Amniotic stem cell (primary cell): Measurements from ENCODE around the gene RFX2.

Experiments
- DNase-seq: peaks from one replicate; lab custom pipeline; 2025; lab: John Stamatoyannopoulos, UW

Gene RFX2

DNA sequence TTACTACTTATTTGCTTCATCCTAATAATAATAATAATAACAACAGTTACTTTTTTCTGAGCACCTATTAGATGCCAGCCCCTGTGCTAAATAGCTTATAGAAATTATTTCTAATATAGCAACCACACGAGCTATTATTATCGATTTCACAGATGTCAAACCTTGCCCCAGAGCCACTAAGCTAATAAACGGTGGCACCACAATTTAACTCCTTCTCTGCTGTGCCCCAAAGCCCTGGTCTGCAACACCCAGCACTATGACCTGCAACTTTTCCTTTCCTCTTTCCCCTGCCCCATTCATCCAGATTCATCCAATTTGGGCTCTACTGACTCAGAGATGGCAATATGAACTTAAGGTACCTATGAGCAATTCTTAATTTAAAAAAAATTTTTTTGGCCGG, 6.4 kb downstream of the RFX2 start:
- DNase-seq: no peak

DNA sequence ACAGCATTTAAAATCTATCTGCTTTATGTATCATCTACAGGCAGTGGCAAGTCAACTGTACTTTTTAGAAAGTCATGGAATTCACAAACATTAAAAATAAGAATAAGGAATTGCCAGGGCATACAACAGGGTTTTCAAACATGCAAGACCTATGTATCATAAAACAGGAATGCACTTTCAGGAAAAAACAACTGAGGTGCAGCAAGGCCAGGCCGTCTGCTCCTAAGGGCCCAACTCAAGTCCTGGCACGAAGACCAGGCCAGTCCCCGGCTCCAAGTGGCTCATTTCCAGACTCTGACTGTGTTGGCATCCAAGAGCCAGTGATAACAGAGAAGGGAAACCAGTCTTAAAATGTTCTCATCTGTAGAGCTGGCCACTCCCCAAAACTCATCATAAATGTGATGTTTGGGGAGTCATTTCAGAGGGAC, 7.1 kb downstream of the RFX2 start:
- peak; percentile 77 for DNase-seq

- no peak for DNase-seq
Measured at GRCh38 chr19:6101991-6102390, 8.3 kb downstream of the RFX2 start.

DNA sequence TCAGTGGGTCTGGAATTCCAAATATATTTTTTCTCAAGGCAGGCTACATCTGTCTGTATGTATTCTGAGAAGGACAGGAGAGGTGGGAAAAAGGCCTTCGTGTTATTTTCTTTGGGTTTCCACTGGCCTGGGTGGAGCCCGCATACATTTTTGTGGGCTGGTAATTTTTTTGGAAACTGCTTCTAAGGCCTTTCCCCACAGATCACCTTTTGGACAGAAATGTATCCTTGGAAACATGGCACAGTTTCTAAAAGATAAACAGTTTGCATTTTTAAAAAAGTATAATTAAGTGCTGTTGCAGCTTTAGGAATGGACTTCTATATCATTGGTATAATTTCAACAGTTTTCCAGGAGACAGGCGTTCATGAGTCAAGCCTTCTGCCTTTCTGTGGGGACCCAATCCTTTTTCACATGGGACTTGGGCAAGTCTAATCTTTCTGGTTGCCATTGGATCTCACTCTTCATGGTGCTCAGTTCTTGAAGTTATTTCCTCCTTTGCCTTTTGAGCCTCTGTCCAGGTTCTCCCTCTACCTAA, 8.9 kb downstream of the RFX2 start:
- DNase-seq: no peak

- DNase-seq: no peak
Measured at GRCh38 chr19:6100284-6100915, 9.9 kb downstream of the RFX2 start.

DNA sequence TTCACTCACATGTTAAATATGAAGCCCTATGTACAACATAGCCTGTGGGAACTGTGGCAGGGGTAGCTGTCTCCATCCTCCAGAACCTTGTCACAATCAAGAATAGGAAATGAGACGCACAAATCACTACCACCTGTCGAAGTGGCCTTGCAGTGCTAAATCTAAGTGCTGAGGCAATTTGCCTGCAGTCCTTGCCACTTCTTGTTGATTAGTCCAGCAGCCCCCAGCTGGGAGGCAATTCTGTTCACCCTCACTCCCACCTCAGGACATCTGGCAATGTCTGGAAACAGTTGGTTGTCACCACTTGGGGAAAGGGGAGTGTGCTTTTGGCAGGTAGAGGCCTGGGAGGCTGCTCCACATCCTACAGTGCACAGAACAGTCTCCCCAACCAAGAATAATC, 10.7 kb downstream of the RFX2 start:
- no peak for DNase-seq

GRCh38 chr19:6099033-6099432, 11.3 kb downstream of the RFX2 start:
- DNase-seq: no peak

GRCh38 chr19:6098574-6098973, 11.7 kb downstream of the RFX2 start:
- DNase-seq: no peak

DNA sequence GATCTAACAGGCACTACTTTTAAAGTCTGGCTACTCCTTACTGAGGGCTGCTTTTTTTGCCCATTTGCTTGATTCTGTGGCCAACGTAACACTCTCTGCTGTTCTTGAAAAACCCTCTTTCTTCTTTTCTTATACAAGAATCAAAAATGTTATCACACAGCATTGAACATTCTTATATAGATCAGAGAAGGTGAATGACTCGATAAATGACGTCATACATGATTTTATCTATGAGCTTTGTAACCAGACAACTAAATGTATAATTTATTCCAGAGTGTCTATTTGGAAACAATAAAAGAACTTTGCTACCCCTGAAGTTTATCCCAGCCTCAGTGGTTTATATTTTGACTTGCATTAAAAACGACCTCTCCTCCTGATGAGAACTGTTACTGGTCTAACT, 12.4 kb downstream of the RFX2 start:
- DNase-seq: no peak

GRCh38 chr19:6095760-6096159, 14.5 kb downstream of the RFX2 start:
- DNase-seq: no peak

DNA sequence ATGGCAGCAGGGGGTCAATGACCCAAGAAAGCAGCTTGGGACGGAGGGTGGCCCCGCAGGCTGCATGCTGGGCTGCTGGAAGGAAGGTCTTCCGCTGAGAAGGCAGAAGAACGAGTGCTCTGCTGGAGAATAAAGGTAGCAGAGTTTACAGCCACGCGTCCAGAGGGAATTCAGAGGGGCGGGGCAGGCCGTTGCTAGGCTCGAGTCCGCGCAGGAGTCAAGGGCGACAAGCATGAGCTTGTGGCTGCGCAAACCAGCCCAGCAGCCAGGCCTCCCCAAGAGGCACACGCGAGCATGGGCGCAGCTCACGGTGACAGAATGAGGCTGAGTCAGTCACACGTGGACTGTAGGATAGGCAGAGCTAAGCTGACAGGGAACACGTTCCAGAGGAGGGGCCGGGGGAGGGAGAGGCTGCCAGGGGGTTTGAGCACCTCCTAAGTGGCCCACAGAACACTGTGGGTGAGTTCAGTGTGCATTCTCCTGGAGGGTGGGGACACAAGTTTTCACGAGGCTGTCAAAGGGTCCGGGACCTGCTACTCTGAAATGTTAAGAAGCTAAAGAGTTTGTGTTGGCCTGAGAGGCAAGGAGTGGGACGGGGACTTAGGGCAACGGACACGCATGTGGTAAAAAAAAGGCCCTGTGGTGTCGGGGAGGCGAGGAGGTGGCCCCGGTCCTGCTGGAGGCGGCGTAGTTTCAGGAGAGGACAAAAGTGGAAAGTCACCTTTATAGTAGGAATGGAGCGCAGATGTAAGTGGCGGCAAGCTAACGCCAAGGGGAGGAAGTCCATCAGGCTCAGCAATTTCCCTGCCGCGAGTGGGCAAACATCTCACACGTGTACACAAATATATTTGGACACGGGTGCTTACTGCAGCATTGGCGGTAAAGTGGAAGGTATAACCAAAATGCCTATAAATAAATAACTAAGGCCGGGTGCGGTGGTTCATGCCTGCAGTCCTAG, 17.7 kb downstream of the RFX2 start:
- DNase-seq: peak; percentile 80

DNA sequence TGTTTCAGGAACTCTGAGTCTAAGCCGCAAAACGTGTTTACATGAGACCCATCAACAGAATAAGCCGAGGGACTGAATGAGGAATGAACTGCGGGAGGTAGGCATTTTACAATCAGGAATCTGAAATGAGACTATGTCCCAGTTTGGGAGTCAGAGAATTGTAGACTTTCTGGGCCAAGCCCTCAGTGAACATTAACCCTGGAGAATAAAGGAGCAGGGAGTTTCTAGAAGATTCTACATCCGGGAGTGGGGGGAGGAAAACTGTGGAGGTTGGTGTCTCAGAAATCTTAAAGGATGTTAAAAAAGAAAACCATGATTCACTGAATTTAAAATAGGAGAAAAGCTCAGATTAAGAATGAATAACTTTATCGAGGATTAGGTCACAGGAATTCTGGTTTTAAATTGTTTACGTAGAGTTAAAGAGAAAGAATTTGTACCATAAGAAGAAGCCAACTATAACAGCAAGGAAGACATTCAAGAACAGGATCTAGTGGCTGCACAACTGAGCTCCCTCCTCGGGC, 18.5 kb downstream of the RFX2 start:
- DNase-seq: no peak

GRCh38 chr19:6090634-6091033, 19.7 kb downstream of the RFX2 start:
- DNase-seq: no peak

DNA sequence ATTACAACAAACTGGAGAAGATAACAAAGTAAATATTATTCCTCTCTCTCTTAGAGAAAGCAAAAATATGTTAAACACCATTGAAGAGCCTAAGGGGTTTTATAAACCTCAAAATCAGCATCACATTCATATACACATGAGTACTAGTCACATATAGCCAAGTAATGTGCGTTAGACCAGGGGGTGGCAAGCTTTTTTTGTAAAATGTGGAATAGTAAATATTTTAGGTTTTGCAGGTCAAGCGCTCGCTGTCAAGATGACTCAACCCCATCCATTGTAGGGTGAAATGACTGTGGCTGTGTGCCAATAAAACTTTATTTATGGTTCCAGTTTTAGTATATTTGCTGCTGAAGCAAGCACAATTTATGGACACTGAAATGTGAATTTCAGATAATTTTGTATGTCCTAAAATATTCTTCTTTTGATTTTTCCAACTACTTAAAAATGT, 21.7 kb downstream of the RFX2 start:
- DNase-seq: no peak

DNA sequence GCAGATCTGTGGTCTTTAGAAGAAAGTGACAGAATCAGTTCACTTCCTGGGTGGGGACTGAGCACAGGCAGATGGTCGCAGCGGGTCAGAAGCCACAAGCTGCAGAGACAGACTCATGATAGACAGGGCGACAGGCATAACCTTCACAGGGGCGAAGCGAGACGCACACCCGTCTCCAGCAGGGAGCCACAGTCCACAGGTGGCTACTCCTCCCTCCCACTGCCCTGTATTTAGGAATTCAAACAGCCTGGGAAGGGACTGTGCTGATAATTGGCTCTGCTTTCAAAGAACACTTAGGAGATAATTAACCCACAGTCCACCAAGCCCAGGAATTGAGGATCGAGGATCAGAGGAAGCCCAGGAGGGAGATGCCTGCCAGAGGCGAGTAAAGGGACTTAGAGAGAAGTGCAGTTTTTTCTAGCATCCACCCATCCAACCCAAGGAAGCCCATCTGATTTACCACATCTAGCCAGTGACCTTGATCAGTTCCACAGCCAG, 23.2 kb downstream of the RFX2 start:
- no peak for DNase-seq

DNA sequence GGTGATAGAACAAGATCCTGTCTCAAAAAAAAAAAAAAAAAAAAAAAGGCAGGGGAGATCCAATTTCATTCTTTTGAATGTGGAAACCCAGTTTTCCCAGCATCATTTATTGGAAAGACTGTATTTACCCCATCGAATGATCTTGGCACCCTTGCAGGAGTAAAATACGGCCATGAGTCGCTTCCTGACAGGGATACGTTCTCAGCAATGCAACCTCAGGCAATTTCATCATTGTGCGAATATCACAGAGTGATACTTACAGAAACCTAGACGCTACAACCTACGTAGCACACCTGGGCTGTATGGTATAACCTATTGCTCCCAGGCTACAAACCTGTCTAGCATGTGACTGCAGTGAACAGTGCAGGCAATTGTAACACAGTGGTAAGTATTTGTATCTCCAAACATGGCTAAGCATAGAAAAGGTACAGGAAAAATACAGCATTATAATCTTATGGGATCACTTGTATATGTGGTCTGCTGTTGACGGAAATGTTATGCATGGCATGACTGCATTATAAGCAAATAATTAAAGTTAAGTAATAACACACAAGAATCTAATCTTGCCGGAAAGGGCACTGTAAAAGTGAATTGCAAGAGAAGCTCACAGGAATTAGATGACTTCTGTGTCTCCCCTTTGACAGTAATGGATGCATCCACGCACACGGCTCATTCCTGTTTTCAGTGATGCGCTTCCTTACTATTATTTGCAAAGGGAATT, 24.1 kb downstream of the RFX2 start:
- DNase-seq: no peak

- DNase-seq: no peak
Measured at GRCh38 chr19:6084821-6085220, 25.5 kb downstream of the RFX2 start.

GRCh38 chr19:6079107-6079506, 31.2 kb downstream of the RFX2 start:
- DNase-seq: no peak

DNA sequence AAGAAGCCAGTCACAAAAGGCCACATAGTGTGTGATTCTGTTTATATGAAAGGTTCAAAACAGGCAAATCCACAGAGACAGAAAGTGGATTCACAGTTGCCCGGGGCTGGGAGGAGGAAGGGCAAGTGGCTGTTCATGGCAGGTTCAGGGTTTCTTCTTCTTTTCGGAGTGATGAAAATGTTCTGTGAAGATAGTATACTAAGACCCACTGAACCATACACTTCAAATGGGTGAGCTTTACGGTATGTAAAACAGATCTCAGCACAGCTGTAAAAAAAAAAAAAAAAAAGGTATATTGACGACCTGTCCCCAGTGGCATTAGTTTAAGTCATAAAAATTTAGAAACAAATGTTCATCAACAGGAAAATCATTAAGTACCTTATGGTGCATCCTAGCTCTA, 32.2 kb downstream of the RFX2 start:
- no peak for DNase-seq

DNA sequence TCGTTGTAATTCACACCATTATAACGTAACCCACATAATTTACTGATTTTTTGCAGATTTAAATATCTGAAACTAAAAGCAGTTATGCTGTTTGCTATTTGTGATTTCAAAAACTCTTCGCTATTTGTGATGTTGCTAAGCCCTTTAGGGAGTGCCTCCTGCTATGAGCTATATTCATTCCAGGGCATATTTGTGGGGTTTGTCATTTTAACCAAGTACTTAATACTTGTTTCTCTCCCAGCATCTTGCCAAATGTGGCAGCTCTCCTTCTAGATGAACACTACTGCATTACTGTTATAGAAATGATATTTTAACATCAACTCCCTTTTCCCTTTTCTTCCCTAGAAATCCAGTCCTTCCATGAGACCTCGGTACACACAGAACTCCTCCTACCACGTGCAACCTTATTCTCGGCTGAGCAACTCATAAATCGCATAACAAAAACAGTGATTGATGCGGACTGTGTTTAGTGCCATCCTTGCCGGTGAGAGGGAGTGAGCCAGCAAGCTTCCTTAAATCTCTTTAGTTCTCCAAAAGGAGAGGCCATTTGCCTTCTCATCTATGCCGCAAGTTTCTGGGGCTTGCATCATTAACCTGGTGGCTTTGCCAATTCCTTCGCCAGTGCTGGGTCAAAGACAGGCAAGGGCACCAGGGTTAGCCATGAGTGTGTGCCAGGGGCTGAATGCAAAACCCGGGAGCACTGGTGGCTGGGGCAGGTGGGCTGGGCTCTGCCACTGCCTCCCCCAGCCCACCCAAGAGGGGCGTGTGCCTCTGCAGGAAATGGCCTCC, 33.4 kb downstream of the RFX2 start:
- peak; percentile 56 for DNase-seq

DNA sequence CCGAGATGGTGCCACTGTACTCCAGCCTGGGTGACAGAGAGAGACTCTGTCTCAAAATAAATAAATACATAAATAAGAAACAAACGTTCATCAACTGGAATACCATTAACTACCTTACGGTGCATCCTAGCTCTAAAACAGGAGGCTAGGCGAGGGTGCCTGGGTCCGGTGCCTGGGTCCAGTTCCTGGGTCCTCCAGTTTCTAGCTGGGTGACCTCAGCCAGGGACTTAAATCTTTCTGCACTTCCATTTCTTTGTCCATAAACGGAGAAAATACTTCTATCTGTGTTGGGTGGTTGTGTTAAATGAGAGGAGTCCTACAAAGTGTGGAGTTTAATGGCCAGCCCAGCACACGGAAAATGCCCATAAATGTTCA, 34.0 kb downstream of the RFX2 start:
- no peak for DNase-seq
